Fibroblast of skin of left quadriceps (primary cell): ENCODE measurements around the gene ALAS1.

Source experiments
- DNase-seq, 2 experiments: peaks; one replicate each; pipeline ENCODE4 v3.0.0-alpha.2; 2013; ENCODE audit warnings: low read depth in 2 of 2

The ALAS1 gene

DNA sequence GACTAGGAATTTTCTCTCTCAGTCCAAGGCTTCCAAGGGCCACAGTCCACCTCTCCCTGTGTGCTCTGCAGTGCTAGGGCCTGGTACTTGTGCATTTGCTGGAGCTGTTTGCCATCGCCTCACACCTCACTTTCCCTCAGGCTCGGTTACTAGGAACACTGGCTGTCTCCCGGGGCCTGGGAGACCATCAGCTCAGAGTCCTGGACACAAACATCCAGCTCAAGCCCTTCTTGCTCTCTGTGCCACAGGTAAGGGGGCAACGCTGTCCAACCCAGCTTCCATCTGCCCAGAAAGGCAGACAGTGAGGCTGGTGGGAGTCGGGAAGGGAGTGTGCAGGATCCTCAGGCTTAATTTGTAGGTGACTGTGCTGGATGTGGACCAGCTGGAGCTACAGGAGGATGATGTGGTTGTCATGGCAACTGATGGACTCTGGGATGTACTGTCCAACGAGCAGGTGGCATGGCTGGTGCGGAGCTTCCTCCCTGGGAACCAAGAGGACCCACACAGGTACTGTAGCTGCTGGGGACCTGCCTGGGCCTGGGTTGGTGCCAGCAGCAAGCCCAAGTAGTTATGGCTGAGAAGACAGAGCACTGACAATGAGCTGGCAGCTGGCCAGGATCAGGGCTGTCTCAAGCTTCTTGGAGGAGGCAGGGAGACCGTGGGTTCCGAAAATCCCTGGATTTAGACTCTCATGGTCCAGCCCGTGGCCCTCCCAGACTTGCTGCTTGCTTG lies 51.0 kb downstream of the ALAS1 start:
- DNase-seq, result no peak

DNA sequence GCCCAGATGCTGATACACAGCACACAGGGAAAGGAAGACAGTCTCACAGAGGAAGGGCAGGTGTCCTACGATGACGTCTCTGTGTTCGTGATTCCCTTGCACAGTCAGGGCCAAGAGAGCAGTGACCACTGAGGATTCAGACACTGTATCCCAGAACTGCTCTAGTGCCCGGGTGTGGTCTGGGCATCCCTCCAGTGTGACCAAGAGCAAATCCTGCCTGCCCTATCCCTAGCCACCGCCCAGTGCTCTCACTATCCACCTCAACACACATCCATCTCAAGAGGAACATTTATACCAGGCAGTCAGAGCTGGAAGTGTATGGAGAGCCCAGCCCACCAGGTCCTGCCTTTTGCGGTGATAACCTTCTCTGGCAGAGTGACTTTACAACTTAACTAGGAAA lies 51.7 kb downstream of the ALAS1 start:
- no peak for DNase-seq

DNA sequence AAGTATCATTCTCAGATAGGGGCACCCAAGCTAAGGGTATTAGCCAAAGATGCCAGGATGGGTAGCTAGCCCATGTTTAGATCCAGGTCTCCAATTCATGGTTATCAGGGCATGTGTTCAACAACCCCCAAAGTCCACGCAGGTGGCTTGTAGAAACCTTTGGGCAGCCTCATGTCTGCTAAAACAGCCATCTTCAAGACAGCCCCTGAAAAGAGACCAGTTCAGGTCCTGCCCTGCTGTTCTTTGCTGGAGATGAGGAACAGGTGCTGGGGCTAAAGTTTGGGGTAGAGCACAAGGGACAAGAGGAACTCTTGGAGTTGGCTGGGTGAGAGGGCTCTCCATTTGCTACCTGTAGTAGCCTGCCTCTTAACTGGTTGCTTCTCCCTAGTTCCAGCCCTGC lies 52.2 kb downstream of the ALAS1 start:
- no peak for DNase-seq

DNA sequence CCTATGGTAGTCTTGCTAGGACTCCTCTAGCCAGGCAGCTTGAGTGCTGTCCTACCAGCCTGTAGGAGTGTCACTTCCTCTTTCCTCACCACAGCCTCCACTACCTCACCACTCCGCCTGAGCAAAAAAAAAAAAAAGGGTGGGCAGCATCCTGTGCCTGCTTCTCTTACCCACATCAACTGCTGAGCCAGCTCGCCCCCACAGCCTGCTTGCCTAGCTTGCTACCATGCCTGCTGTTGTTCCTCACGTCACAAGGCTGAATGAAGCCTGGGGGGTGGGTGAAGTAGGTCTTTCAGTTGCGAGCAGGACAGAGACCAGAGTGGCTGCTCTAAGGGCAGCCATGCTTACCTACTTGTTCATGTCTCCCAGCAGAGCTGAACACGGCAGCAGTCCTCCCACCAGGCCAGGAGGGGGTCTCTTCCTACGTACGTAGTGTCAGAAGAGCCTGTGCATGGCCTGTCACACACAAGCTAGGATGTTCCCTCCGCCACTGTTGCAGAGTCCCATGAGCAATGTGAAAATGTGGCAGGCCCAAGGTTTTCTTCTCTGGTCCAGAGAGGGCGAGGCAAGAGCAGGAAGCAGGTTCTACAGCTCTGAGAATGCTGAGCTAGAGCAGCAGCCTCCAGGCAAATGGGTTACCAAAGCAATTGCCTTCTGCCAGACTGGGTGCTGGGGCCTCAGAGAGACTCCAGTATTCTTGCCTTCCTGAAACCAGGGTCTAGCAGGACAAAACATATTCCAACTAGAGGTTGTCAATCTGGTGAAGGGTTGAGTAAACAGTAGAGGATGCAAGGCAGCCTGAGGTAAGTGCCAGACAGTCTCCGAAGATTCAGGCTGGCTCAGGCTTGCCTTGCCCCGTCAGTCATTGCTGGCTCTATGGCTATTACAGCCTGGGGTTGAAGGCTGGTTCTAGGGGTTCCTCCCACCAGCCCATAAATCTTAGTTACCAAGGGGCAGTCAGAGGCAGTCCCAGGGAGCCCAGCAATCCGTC lies 55.6 kb downstream of the ALAS1 start:
- DNase-seq, result no peak

DNA sequence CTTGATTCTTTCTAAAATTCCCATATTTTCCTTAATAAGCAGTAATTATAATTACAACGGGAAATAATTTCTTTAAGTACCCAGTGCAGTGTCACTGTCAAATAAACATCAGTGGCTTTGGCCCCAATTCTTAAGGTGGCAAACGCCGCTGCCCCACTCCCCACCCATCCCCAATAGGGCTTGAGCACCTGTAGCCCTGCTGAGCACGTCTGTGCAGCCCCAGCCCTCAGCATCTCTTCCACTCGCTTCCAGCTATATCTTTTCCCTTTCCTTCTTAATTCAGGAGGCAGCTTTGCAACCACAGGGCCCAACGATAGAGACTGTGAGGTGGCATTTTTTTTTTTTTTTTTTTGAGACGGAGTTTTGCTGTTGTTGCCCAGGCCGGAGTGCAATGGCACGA lies 56.6 kb downstream of the ALAS1 start:
- no peak for DNase-seq

DNA sequence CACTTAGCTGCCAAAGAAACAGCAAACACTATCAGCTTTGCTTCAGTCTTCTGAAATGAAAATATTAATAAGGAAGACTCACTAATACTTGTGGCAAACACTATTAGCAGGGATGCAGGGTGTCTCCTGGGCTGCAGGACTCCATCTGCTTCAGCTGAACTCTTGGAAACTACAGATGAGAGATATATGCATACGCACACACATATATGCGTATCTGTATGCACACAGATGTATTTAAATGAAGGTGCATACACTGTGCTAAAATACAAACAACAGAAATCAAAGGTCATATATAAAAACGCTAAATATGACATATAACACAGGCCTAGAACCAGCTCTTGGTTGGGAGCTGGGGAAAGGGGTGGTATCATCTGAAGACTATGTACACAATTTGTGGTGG lies 58.2 kb downstream of the ALAS1 start:
- no peak for DNase-seq

DNA sequence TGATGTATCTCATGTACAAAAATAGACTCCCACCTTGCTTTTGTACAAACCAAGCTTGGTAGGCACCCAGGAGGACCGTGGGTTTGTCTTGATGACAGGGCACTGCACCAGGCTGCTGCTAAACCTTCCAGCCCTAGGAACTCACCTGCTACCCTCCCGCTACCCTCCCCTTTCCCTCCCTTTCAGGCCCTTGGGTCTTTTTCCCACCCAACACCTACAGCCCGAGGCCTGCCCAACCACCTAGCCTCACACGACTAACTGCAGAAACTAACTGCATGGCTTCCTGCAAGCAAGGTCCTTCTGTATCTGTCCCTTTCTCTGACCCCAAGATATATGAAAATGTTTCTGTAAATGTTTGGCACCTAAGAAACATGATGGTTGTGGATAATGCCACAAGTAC lies 58.7 kb downstream of the ALAS1 start:
- DNase-seq, result no peak

DNA sequence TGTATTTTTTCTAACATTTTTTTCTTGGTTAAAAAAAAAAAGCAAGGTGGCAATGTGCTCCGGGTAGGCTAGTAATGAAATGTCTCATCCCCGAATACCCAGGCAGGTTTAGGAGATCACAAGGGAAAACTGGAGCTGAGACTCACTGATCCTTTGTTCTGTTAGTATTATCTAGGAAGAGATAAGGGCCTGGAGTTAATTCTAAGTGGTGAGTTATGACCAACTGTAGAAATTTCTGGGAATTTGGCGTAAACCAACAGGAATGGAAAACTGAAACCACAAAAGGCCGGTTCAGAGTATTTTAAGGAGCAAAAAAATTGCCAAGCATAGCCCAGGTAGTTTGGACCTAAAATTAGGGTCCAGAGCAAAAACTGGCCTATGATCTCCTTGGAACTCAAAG lies 60.0 kb downstream of the ALAS1 start:
- no peak for DNase-seq

DNA sequence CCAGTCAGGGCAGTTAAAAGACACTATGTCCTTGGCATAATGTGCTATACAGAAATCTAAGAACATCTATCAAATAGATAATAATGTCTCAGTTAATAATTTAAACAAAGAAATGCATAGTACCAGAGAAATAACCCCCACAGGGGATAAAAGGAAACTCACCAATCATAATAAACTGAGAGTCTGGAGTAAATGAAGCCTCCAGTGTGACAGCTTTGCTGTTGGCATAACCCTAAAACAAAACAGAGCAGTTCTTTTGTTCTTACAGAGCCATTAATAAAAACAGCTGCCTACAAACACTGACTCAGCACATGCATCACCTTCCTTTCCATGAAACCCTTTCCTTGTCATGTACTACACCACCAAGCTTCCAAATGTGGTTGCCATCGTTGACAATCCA lies 61.1 kb downstream of the ALAS1 start:
- DNase-seq, result no peak

DNA sequence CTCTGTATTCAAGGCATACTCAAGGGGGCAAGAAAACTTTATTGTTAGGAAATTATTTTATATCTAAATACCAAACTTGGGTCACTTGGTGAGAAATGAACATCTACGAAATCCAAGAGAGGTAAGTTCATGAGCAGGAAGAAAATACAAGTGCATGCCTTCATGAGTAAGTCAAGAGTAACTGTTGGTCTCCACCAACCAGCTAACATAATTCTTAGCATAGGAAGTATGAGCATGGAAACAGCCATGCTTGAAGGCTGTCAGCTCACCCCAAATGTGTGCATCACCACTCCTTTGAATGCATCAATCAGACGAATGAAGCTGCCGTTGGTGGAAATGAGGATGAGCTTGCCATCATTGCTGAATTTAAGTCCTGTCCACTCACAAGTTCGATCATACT lies 61.5 kb downstream of the ALAS1 start:
- DNase-seq, result no peak

DNA sequence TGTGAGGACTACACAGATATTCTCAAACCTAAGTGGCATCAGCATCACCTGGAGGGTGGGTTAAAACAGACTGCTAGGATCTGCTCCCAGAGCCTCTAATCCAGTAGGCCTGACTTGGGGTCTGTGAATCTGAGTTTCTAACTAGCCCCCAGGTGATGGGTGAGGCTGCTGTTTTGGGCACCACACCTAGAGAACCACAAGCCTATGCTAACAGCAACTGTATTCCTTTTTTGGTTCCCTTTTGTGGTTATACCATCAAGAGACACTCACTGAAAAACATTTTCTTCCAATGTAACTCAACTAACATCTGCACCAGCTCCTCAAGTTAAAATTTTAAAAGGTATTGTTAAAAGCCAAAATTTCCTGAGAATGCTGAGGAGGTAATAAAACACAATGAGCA lies 64.5 kb downstream of the ALAS1 start:
- DNase-seq, result no peak
